ENCODE results near the gene OR4D11. TPM values are rescaled to one million over a fixed set of nuclear protein-coding genes. Genes with fewer than 3 reads are reported as not detected.

Gene OR4D11
- total and polyA plus RNA-seq, 9 of the 15 experiments (the other 6 are each of a cell fraction or from before 2014, with no cell fraction given): not detected

- TF ChIP-seq ILK (tag; IDR thresholded peaks at IDR 0.05; ENCODE audit: borderline replicate concordance, low read depth) (no peak), ZBTB1 (CRISPR knock-in tag; IDR thresholded peaks at IDR 0.05; ENCODE audit: borderline replicate concordance, low read depth) (0 out of 2 replicates have a peak, but pooled peaks have one; percentile 10), SRF (CRISPR knock-in tag; IDR thresholded peaks at IDR 0.05) (peak in 1 of 2 experiments; percentile 56; a peak in 1 of 4 replicates), ADNP (tag; IDR thresholded peaks at IDR 0.05) (no peak), ELK1 (CRISPR knock-in tag; IDR thresholded peaks at IDR 0.05) (no peak), FIP1L1 (IDR thresholded peaks at IDR 0.05; ENCODE audit: low read depth, low read length, poor library complexity, severe bottlenecking) (no peak), CBFA2T2 (conservative IDR thresholded peaks at IDR 0.05) (no peak), USF2 (CRISPR knock-in tag; IDR thresholded peaks at IDR 0.05) (no peak), U2AF1 (optimal IDR thresholded peaks at IDR 0.05; ENCODE audit: low read depth, low read length) (no peak), NCOR1 (IDR thresholded peaks at IDR 0.05) (0 out of 2 replicates have a peak, but pooled peaks have one; percentile 37), ZNF639 (CRISPR knock-in tag; conservative IDR thresholded peaks at IDR 0.05 in 1 of 2, IDR thresholded peaks at IDR 0.05 in 1 of 2) (peak in 1 of 2 experiments; percentile 52; a peak in 1 of 4 replicates), NFIX (CRISPR knock-in tag; IDR thresholded peaks at IDR 0.05; ENCODE audit: low read depth) (no peak), BACH1 (tag; IDR thresholded peaks at IDR 0.05) (no peak), NBN (IDR thresholded peaks at IDR 0.05; ENCODE audit: low read depth) (peak; percentile 91), ELK3 (CRISPR knock-in tag; IDR thresholded peaks at IDR 0.05) (no peak), SRSF1 (IDR thresholded peaks at IDR 0.05; ENCODE audit: low read depth, low read length) (no peak), MYBL2 (IDR thresholded peaks at IDR 0.05; ENCODE audit: low read depth) (no peak; the same call in 1 of the 2 replicates), MYBL2 (CRISPR knock-in tag; IDR thresholded peaks at IDR 0.05; ENCODE audit: borderline replicate concordance) (no peak), ARID3A (IDR thresholded peaks at IDR 0.05; ENCODE audit: borderline replicate concordance, low read depth, low read length) (no peak; the same call in 1 of the 2 replicates), ATF2 (CRISPR knock-in tag; IDR thresholded peaks at IDR 0.05) (no peak)
Observed at GRCh38 chr11:59550368-59550841, 47.0 kb downstream of the OR4D11 start (continued).

Data from K562 (cell line).